Measurements from ENCODE around the gene GTPBP8. TPM values are rescaled to one million over a fixed set of nuclear protein-coding genes. Genes with fewer than 3 reads are reported as not detected.
A peak's percentile ranks its signal among the peaks of the same experiment; 100 is the strongest.

The GTPBP8 gene
- 20.3 and 25.9 TPM in 2 replicates for total RNA-seq (ENCODE audit: low replicate concordance)
- long read RNA-seq, transcript GTPBP8-203 (6 exons, 1,360 nt), result major isoform, 25 of 39 reads
- long read RNA-seq, partial matches to known transcripts, result 1 of 39 reads
- long read RNA-seq, other reads (novel, unspliced or antisense), result 9 of 39 reads

- Mint-ChIP-seq H3K4me1 (ENCODE audit: unreplicated experiment) (peaks cover 23% of the 10 kb centered on the region), H3K9me3 (no peaks in the 10 kb centered on the region), H3K27me3 (peaks cover 9% of the 10 kb centered on the region), H3K27ac (peak within 1 kb of the TSS; percentile 97), H3K36me3 (peaks cover 6% of the 10 kb centered on the region), H3K4me3 (peak within 1 kb of the TSS; percentile 93)
- DNase-seq (ENCODE audit: extremely low spot score, unreplicated experiment), result peak; percentile 90
- TF ChIP-seq, protein P1, sequence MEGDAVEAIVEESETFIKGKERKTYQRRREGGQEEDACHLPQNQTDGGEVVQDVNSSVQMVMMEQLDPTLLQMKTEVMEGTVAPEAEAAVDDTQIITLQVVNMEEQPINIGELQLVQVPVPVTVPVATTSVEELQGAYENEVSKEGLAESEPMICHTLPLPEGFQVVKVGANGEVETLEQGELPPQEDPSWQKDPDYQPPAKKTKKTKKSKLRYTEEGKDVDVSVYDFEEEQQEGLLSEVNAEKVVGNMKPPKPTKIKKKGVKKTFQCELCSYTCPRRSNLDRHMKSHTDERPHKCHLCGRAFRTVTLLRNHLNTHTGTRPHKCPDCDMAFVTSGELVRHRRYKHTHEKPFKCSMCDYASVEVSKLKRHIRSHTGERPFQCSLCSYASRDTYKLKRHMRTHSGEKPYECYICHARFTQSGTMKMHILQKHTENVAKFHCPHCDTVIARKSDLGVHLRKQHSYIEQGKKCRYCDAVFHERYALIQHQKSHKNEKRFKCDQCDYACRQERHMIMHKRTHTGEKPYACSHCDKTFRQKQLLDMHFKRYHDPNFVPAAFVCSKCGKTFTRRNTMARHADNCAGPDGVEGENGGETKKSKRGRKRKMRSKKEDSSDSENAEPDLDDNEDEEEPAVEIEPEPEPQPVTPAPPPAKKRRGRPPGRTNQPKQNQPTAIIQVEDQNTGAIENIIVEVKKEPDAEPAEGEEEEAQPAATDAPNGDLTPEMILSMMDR (conservative IDR thresholded peaks at IDR 0.05), result no peak
Observed at GRCh38 chr3:112990672-112991602, at the start of gene GTPBP8. TSS of gene GTPBP8 (plus strand) at chr3:112990984. CDS start at chr3:112991000, 16 bp downstream.

DNA sequence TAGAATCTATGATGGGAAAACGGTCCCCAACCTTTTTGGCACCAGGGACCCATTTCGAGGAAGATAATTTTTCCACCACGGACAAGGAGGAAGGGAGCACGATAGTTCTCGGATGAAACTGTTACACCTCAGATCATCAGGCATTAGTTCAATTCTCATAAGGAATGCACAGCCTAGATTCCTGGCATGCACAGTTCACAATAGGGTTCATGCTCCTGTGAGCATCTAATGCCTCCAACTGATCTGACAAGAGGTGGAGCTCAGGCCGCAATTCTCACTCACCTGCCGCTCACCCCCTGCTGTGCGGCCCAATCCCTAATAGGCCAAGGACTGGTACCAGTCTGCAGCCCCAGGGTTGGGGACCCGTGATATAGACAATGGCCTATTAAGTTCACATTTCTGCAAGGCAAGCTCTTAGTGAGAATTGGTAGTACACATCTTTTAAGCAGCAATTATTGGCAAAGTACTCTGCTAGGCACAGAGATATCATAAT lies 42.4 kb upstream of the GTPBP8 start:
- no peak for DNase-seq (ENCODE audit: extremely low spot score, unreplicated experiment)
- H3K9me3 Mint-ChIP-seq, result no peaks in the 10 kb centered on the region
- no peaks in the 10 kb centered on the region for H3K36me3 Mint-ChIP-seq

GRCh38 chr3:112956351-112956750 lies 34.4 kb upstream of the GTPBP8 start:
- TF ChIP-seq, protein P1 (conservative IDR thresholded peaks at IDR 0.05), result no peak
- H3K27me3 Mint-ChIP-seq, result no peaks in the 10 kb centered on the region
- no peaks in the 10 kb centered on the region for H3K4me1 Mint-ChIP-seq (ENCODE audit: unreplicated experiment)
- no peak overlapping the region for H3K27ac Mint-ChIP-seq
- DNase-seq (ENCODE audit: extremely low spot score, unreplicated experiment), result no peak
- no peak overlapping the region for H3K4me3 Mint-ChIP-seq
- no peaks in the 10 kb centered on the region for H3K9me3 Mint-ChIP-seq
- no peaks in the 10 kb centered on the region for H3K36me3 Mint-ChIP-seq

More for the DNA sequence above, 42.4 kb upstream of the GTPBP8 start:
- Mint-ChIP-seq H3K27ac (no peak overlapping the region), H3K4me1 (ENCODE audit: unreplicated experiment) (no peaks in the 10 kb centered on the region), H3K27me3 (no peaks in the 10 kb centered on the region), H3K4me3 (no peak overlapping the region)
- TF ChIP-seq, protein P1 (conservative IDR thresholded peaks at IDR 0.05), result no peak

DNA sequence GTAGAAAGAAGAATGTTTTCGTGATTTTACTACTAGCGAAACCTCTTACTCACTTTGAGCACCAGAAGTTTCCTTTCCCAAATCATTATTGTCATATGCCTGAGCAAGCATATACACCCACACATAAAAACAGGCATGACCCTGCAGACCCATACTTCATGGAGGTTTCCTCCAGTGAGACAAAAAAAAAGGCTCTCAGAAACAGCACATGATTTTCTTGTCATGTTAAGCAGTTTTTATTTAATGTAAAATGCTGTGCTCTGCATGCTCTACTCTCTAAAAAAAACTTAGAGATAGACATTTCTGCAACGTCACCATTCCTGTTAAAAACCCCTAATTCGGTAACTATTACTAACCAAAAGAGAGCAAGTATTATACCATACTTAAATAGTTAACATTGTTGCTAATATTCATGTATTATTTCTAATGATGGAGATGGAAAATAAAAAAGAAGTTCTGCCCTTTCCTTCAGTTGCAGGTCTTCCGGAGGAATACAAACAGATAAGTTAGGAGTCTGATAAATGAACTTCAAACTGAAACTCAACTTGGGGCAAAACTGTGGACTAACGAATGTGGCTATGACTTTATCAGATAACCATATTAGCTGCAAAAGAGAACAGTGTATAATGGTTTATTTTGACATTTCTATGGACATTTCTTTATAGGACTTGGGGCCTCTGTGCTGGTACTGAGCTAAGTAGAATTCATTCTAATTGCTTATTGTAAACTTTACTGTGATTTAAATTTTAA lies 31.8 kb upstream of the GTPBP8 start:
- no peaks in the 10 kb centered on the region for H3K4me1 Mint-ChIP-seq (ENCODE audit: unreplicated experiment)
- no peak for DNase-seq (ENCODE audit: extremely low spot score, unreplicated experiment)
- no peaks in the 10 kb centered on the region for H3K27me3 Mint-ChIP-seq
- no peak overlapping the region for H3K27ac Mint-ChIP-seq
- H3K9me3 Mint-ChIP-seq, result peaks cover 7% of the 10 kb centered on the region
- TF ChIP-seq, protein P1 (conservative IDR thresholded peaks at IDR 0.05), result no peak
- no peak overlapping the region for H3K4me3 Mint-ChIP-seq
- H3K36me3 Mint-ChIP-seq, result no peaks in the 10 kb centered on the region

DNA sequence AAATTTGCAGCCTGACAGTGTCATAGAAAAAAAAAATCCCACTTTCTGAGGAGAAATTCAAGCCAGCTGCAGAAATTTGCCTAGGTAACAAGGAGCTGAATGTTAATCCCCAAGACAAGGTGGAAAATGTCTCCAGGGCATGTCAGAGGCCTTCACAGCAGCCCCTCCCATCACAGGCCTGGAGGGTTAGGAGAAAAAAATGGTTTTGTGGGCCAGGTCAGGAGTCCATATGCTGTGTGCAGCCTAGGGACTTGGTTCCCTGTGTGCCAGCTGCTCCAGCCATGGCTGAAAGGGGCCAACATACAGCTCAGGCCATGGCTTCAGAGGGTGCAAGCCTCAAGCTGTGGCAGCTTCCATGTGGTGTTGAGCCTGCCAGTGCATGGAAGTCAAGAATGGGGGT lies 27.1 kb upstream of the GTPBP8 start:
- TF ChIP-seq, protein P1 (conservative IDR thresholded peaks at IDR 0.05), result no peak
- Mint-ChIP-seq H3K27me3 (no peaks in the 10 kb centered on the region), H3K27ac (no peak overlapping the region), H3K36me3 (no peaks in the 10 kb centered on the region), H3K4me3 (no peak overlapping the region), H3K4me1 (ENCODE audit: unreplicated experiment) (no peaks in the 10 kb centered on the region), H3K9me3 (peaks cover 7% of the 10 kb centered on the region)
- no peak for DNase-seq (ENCODE audit: extremely low spot score, unreplicated experiment)
